ENCODE data around the gene FCER1G.

FCER1G gene

GRCh38 chr1:161215076-161215475, at the start of gene FCER1G:
TSS of gene FCER1G (plus strand) at chr1:161215295. CDS start at chr1:161215322, 27 bp downstream.
- DNase-seq (ENCODE audit: low read depth) = no peak
- no peak within 1 kb of the TSS for H3K4me3 ChIP-seq (ENCODE audit: low read depth, low read length)

DNA sequence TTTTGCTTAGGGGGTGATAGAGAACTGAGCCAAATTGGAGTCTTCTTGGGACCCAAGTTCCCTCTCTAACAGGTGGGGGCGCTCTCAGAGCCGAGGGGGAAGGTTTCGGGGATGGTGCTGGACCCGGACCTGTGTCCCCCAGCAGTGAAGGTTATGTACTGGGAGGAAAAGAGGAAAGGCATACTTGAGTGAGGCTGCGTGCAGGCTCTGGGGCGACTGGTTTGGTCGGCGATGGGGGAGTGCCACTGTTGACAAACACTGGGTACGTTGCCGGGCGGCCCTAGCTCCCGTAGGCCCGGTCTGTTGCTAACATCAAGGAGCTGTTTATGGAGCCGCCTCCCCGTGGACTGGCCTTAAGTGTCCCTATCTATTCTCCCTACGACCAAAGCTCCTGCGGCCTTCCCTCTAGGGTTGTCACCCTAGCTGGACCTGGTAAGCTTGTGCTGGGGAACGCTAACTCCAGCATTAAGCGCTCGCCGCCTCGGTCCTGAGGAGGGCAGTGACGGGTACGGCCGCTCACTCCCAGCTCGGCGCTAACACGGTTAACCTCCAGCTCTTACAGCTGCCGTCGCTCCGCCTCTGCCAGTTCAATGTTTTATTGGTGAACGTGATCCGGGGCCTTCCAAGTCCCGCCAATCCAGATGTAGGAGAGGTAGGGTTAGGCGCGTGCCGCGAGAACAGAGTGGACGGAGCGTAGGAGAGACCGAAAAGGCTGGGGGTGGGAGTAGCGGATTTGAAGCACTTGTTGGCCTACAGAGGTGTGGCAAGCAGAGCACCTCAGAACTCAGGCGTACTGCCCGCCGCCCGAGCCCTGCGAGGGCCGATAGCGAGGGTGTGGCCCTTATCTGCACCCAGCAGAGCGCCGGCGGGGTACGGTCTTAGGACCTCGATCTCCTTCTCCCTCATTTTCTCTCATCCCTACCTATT, 49.1 kb upstream of the FCER1G start, which contains the start of gene PPOX:
Gene PPOX, plus strand, starts transcription at position 685 of the 927 bp plus-strand sequence. CDS start 422 bp downstream, outside the sequence.
- DNase-seq (ENCODE audit: low read depth) = peak; percentile 95
- H3K4me3 ChIP-seq (ENCODE audit: low read depth, low read length) = peak within 1 kb of the TSS; percentile 72

DNA sequence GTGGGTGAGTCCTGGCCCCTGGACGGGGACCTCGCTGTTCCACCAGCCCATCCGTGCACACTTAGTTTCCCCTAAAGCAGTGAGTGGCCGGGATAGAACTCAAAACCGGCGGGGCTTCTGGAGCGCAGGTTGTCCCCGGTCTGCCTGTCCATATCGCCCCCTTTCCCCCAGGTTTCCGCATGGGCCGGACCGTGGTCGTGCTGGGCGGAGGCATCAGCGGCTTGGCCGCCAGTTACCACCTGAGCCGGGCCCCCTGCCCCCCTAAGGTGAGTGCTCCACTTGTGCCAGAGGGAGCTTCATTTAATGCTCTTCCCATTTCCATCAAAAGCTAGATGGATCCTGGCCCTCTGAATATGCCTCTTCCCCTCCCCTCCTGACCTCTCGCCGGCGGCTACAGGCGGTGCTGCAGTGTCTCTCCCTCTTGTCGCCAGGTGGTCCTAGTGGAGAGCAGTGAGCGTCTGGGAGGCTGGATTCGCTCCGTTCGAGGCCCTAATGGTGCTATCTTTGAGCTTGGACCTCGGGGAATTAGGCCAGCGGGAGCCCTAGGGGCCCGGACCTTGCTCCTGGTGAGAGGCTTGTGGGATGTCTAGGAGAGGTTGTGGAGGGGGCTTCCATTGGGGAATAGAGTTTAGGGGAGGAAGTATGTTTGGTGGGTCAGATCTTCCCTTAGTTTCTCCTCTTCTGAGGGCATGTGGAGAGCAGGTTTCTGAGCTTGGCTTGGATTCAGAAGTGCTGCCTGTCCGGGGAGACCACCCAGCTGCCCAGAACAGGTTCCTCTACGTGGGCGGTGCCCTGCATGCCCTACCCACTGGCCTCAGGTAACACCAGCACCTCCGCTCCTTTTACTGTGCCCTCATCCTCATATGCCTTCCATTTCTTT, 48.2 kb upstream of the FCER1G start:
- DNase-seq (ENCODE audit: low read depth) = no peak
- H3K4me3 ChIP-seq (ENCODE audit: low read depth, low read length) = peak overlapping the region; percentile 72

DNA sequence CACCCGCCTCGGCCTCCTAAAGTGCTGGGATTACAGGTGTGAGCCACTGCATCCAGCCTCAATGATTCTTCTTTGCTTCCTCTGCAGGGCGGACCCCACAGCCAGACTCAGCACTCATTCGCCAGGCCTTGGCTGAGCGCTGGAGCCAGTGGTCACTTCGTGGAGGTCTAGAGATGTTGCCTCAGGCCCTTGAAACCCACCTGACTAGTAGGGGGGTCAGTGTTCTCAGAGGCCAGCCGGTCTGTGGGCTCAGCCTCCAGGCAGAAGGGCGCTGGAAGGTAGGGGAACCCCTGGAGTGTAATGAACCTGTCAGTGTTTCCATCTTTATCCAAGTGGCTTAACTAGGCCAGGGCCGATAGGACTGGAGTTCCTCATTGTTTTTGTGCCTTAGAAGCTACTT, 46.2 kb upstream of the FCER1G start:
- DNase-seq (ENCODE audit: low read depth) = no peak
- H3K4me3 ChIP-seq (ENCODE audit: low read depth, low read length) = no peak overlapping the region

GRCh38 chr1:161171191-161171590, 43.9 kb upstream of the FCER1G start:
- DNase-seq (ENCODE audit: low read depth) = no peak
- H3K4me3 ChIP-seq (ENCODE audit: low read depth, low read length) = no peak overlapping the region

- DNase-seq (ENCODE audit: low read depth) = no peak
Observed at GRCh38 chr1:161171696-161172095, 43.4 kb upstream of the FCER1G start.

GRCh38 chr1:161172349-161172748, 42.7 kb upstream of the FCER1G start:
- no peak for DNase-seq (ENCODE audit: low read depth)
- H3K4me3 ChIP-seq (ENCODE audit: low read depth, low read length) = no peak overlapping the region

More at GRCh38 chr1:161171696-161172095, 43.4 kb upstream of the FCER1G start:
- H3K4me3 ChIP-seq (ENCODE audit: low read depth, low read length) = no peak overlapping the region

DNA sequence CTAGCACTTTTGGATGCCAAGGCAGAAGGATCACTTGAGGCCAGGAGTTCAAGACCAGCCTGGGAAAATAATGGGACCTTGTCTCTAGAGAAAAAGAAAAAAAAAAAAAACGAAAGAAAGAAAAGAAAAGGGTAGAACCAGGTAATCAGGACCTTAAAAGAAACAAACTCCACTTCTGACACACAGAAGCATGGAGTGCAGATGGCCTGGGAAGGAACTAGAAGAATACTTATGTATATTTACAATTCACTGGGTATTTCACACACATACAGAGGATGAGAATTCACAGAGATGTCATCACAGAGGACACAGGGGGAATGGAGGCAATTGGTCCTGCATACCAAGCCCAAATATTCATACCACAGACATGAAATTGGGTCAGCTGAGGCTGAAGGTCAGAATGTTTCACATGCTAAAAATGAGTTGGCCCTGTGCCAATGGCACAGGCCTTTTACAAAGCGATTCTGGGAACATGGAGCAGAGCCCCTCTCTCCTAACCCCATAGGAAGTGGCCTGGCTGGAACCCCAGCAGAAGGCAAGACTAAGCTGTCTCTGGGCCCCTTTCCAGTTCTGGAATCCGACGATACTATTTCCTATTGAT, 42.2 kb upstream of the FCER1G start:
- no peak overlapping the region for H3K4me3 ChIP-seq (ENCODE audit: low read depth, low read length)
- peak; percentile 100 for DNase-seq (ENCODE audit: low read depth)

GRCh38 chr1:161173711-161174110, 41.4 kb upstream of the FCER1G start:
- no peak for DNase-seq (ENCODE audit: low read depth)
- H3K4me3 ChIP-seq (ENCODE audit: low read depth, low read length) = no peak overlapping the region

- no peak for DNase-seq (ENCODE audit: low read depth)
- H3K4me3 ChIP-seq (ENCODE audit: low read depth, low read length) = no peak overlapping the region
Observed at GRCh38 chr1:161174911-161175310, 40.2 kb upstream of the FCER1G start.

DNA sequence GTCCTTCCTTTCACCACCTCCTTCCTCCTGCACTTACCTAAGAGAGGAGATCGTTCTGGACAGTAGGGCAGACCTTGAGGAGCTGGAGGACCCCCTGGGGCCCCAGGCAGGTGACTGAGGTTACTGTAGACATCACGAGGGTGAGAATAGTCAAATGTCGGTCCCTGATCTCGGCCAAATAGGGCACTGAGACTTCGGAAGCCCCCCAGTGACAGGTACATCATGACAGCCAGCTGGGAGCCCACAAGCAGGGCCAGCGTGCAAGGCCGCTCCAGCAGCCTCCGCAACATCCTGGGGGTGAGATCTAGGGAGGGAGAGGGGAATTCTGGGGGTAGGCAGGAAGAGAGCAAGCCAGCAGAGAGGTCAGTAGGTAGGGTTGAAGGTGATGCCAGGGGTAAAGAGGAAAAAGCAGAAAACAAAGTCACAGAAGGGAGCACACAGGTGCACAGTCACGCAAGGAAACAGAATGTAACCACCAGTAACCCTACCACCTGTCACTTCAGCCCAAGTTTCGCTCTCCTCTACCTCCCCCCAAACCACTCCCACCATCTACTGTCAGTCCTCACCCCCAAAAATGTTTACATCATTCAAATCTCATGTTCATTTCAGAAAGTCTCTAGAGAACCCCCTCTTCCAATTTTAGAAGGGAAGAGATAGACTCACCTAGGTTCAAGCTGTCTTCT, 39.2 kb upstream of the FCER1G start:
- DNase-seq (ENCODE audit: low read depth) = no peak
- H3K4me3 ChIP-seq (ENCODE audit: low read depth, low read length) = peak overlapping the region; percentile 89

GRCh38 chr1:161176468-161177111, 38.5 kb upstream of the FCER1G start:
- peak overlapping the region; percentile 89 for H3K4me3 ChIP-seq (ENCODE audit: low read depth, low read length)

GRCh38 chr1:161177112-161177935, 37.8 kb upstream of the FCER1G start, which contains the start of gene B4GALT3:
TSS of gene B4GALT3 (minus strand) at chr1:161177507. CDS start at chr1:161176060, 1,447 bp downstream.
- peak; percentile 41 for DNase-seq (ENCODE audit: low read depth)
- H3K4me3 ChIP-seq (ENCODE audit: low read depth, low read length) = peak within 1 kb of the TSS; percentile 89

More at GRCh38 chr1:161176468-161177111, 38.5 kb upstream of the FCER1G start:
- no peak for DNase-seq (ENCODE audit: low read depth)

- peak overlapping the region; percentile 89 for H3K4me3 ChIP-seq (ENCODE audit: low read depth, low read length)
Observed at GRCh38 chr1:161177936-161178244, 37.2 kb upstream of the FCER1G start.

DNA sequence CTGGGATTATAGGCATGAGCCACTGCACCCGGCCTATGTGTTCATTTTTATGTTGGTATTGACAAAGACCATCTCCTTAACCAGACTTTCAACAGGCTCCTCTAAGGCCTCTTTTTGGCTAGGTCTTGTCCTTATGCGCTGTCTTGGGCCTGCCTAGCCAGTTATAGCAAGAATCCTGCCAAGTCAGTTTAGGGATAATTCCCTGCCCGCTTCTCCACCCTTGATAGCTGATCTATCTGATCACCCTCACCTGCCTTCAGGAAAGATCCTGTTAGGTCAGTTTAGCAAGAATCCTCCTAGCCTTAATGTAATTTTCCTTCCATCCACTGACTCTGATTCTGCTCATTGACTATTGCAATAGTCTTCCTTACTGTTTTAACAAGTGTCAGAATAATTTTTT, 35.4 kb upstream of the FCER1G start:
- no peak overlapping the region for H3K4me3 ChIP-seq (ENCODE audit: low read depth, low read length)
- DNase-seq (ENCODE audit: low read depth) = no peak

More at GRCh38 chr1:161177936-161178244, 37.2 kb upstream of the FCER1G start:
- DNase-seq (ENCODE audit: low read depth) = no peak

DNA sequence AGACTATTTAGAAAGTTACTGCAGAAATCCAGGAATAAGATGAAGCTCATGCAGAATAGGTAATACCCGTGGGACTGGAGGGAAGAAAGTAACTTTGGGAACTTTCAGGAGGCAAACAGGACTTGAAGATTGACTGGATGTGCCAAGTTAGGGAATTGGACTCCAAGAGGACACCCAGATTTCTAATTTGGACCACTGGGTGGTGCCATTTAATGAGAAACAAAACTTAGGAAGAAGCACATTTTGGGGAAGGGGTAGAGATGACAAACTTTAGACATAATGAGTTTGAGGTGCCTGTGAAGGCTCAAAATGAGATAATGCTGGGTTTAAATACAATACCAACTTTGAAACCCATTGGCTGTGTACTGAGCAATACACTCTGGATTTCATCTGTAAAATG, 34.5 kb upstream of the FCER1G start:
- DNase-seq (ENCODE audit: low read depth) = no peak
- H3K4me3 ChIP-seq (ENCODE audit: low read depth, low read length) = no peak overlapping the region

- H3K4me3 ChIP-seq (ENCODE audit: low read depth, low read length) = no peak overlapping the region
- no peak for DNase-seq (ENCODE audit: low read depth)
Observed at GRCh38 chr1:161182214-161182613, 32.9 kb upstream of the FCER1G start.

GRCh38 chr1:161185282-161185682, 29.8 kb upstream of the FCER1G start:
- H3K4me3 ChIP-seq (ENCODE audit: low read depth, low read length) = no peak overlapping the region
- peak; percentile 54 for DNase-seq (ENCODE audit: low read depth)
